Stimulated activated CD4-positive, alpha-beta T cell treated with anti-CD3 and anti-CD28 coated beads, Interleukin-12 subunit alpha, Interleukin-12 subunit beta, amount 100 ng/mL, for 24 hours (primary cell): ENCODE data around the gene TEX264.
"Not testable (repeated sequence)": the region's sequence is repeated elsewhere in the genome, so short reads cannot be mapped to it uniquely, and the experiment has no call there.

Experiments used
- DNase-seq, 2 experiments: peaks; one replicate each; pipeline ENCODE4 v3.0.0-alpha.2; 2020; ENCODE audit warnings: low read depth in 2 of 2

Gene TEX264

GRCh38 chr3:51670823-51671733 is at the start of gene TEX264:
TSS of gene TEX264 (plus strand) at chr3:51671252. CDS start at chr3:51674305, 3,053 bp downstream.
- peak; percentile 80 to 87 for DNase-seq

GRCh38 chr3:51622413-51622812 is 48.6 kb upstream of the TEX264 start:
- no peak for DNase-seq

- DNase-seq = no peak
Measured at GRCh38 chr3:51622868-51623267, 48.2 kb upstream of the TEX264 start.

- DNase-seq = no peak
Measured at GRCh38 chr3:51630513-51630912, 40.5 kb upstream of the TEX264 start.

GRCh38 chr3:51637144-51637940 is 33.7 kb upstream of the TEX264 start:
- DNase-seq = no peak

GRCh38 chr3:51637941-51638471 is 33.0 kb upstream of the TEX264 start:
- DNase-seq = no peak

- no peak for DNase-seq
Measured at GRCh38 chr3:51642462-51642861, 28.6 kb upstream of the TEX264 start.

GRCh38 chr3:51646091-51646490 is 25.0 kb upstream of the TEX264 start:
- no peak for DNase-seq

GRCh38 chr3:51652103-51652502 is 18.9 kb upstream of the TEX264 start:
- not testable (repeated sequence) for DNase-seq

- DNase-seq = not testable (repeated sequence)
Measured at GRCh38 chr3:51653409-51653808, 17.6 kb upstream of the TEX264 start.

GRCh38 chr3:51657234-51657633 is 13.8 kb upstream of the TEX264 start:
- DNase-seq = no peak

GRCh38 chr3:51659942-51660341 is 11.1 kb upstream of the TEX264 start:
- no peak for DNase-seq

- no peak for DNase-seq
Measured at GRCh38 chr3:51662456-51662855, 8.6 kb upstream of the TEX264 start.

- DNase-seq = no peak
Measured at GRCh38 chr3:51668756-51669155, 2.3 kb upstream of the TEX264 start.

GRCh38 chr3:51669241-51670052 is 1.6 kb upstream of the TEX264 start:
- peak; percentile 61 to 89 for DNase-seq

GRCh38 chr3:51670053-51670822 is 814 bp upstream of the TEX264 start:
- no peak for DNase-seq

GRCh38 chr3:51671734-51672475 is 853 bp downstream of the TEX264 start:
- peak; percentile 29 to 52 for DNase-seq

GRCh38 chr3:51673181-51673801 is 2.2 kb downstream of the TEX264 start:
- no peak for DNase-seq

- DNase-seq = no peak
Measured at GRCh38 chr3:51673802-51674654, 3.0 kb downstream of the TEX264 start.
